Inflammatory macrophage (primary cell): ENCODE measurements around the gene GRK5.
"Not testable (repeated sequence)": the region's sequence is repeated elsewhere in the genome, so short reads cannot be mapped to it uniquely, and the experiment has no call there.

Experiments
- DNase-seq, 2 donors: peaks; one replicate each; pipeline ENCODE4 v3.0.0-alpha.2; 2020 to 2022

GRK5 gene

GRCh38 chr10:119462773-119463172 is 255.4 kb downstream of the GRK5 start:
- DNase-seq: no peak

GRCh38 chr10:119463195-119463594 is 255.8 kb downstream of the GRK5 start:
- not testable (repeated sequence) for DNase-seq

GRCh38 chr10:119465085-119465484 is 257.7 kb downstream of the GRK5 start:
- no peak for DNase-seq

GRCh38 chr10:119466076-119466475 is 258.7 kb downstream of the GRK5 start:
- no peak for DNase-seq

GRCh38 chr10:119466655-119467054 is 259.3 kb downstream of the GRK5 start:
- peak in 1 of 2 donors; percentile 9 for DNase-seq

- DNase-seq: no peak
These were observed 261.4 kb downstream of the GRK5 start for GRCh38 chr10:119468542-119469324.

GRCh38 chr10:119469325-119469707 is 261.9 kb downstream of the GRK5 start:
- no peak for DNase-seq

- no peak for DNase-seq
These were observed 262.5 kb downstream of the GRK5 start for GRCh38 chr10:119469846-119470245.

GRCh38 chr10:119470920-119471702 is 263.7 kb downstream of the GRK5 start:
- DNase-seq: no peak

GRCh38 chr10:119473771-119474170 is 266.4 kb downstream of the GRK5 start:
- DNase-seq: no peak

GRCh38 chr10:119474606-119475005 is 267.2 kb downstream of the GRK5 start:
- no peak for DNase-seq

GRCh38 chr10:119477444-119477843 is 270.1 kb downstream of the GRK5 start:
- no peak for DNase-seq

- peak; percentile 17 to 45 for DNase-seq
These were observed 270.9 kb downstream of the GRK5 start for GRCh38 chr10:119478111-119478802.

GRCh38 chr10:119478811-119479341 is 271.5 kb downstream of the GRK5 start:
- no peak for DNase-seq

- DNase-seq: no peak
These were observed 272.2 kb downstream of the GRK5 start for GRCh38 chr10:119479532-119479931.

- no peak for DNase-seq
These were observed 273.3 kb downstream of the GRK5 start for GRCh38 chr10:119480667-119481066.

GRCh38 chr10:119481781-119482426 is 274.5 kb downstream of the GRK5 start:
- no peak for DNase-seq

- peak; percentile 13 to 33 for DNase-seq
These were observed 275.6 kb downstream of the GRK5 start for GRCh38 chr10:119483001-119483400.

GRCh38 chr10:119483839-119484238 is 276.5 kb downstream of the GRK5 start:
- no peak for DNase-seq

- DNase-seq: no peak
These were observed 281.3 kb downstream of the GRK5 start for GRCh38 chr10:119488675-119489074.

GRCh38 chr10:119489991-119490326 is 282.6 kb downstream of the GRK5 start:
- no peak for DNase-seq

- no peak for DNase-seq
These were observed 284.8 kb downstream of the GRK5 start for GRCh38 chr10:119491966-119492757.
